Stimulated activated CD4-positive, alpha-beta T cell treated with anti-CD3 and anti-CD28 coated beads, Interleukin-15, amount 100 ng/mL, for 1 hour (primary cell): Measurements from ENCODE around the gene MKRN3.
"Not testable (repeated sequence)": the region's sequence is repeated elsewhere in the genome, so short reads cannot be mapped to it uniquely, and the experiment has no call there.

Experiments
- DNase-seq, 2 donors: peaks; one replicate each; pipeline ENCODE4 v3.0.0-alpha.2; 2020; ENCODE audit warnings: low read depth in 1 of 2, low spot score in 1 of 2

Gene MKRN3

GRCh38 chr15:23588268-23588667 lies 22.8 kb downstream of the MKRN3 start:
- DNase-seq, result no peak

DNA sequence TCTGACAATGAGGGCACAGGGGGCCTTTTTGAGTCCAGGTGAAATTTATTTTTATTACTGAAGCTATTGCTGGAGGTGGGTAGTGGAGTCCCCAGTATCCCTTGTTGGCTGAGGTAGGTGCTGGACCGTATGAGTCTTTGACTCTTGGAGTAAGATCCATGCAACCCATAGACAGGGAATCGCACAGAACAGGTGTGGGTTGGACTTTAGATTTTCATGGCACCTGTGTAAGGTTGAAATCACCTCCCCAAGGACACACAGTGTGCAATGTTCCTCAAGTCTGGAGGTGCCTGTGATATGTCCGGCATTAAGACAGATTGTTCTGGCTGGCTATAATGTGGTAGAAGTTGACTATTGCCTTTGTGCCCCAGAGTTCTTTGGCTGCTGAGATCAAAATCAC lies 23.5 kb downstream of the MKRN3 start:
- DNase-seq, result no peak

GRCh38 chr15:23594252-23594770 lies 28.8 kb downstream of the MKRN3 start:
- DNase-seq, result no peak

DNA sequence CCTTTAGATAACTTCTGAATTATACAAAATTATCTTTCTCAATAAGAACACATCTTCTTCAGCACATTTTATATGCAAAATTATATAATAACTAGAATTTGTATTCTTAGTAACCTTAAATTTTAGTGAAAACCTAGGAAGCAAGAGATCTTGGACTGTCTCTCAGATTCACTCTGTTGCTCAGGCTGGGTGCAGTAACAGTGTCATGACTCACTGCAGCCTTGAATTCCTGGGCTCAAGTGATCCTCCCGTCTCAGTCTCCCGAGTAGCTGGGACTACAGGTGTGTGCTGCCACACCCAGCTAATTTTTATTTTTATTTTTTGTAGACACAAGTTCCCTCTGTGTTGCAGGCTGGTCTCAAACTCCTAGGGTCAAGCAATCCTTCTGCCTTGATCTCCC lies 29.9 kb downstream of the MKRN3 start:
- DNase-seq, result no peak

- DNase-seq, result no peak
Observed at GRCh38 chr15:23596736-23597135, 31.3 kb downstream of the MKRN3 start.

DNA sequence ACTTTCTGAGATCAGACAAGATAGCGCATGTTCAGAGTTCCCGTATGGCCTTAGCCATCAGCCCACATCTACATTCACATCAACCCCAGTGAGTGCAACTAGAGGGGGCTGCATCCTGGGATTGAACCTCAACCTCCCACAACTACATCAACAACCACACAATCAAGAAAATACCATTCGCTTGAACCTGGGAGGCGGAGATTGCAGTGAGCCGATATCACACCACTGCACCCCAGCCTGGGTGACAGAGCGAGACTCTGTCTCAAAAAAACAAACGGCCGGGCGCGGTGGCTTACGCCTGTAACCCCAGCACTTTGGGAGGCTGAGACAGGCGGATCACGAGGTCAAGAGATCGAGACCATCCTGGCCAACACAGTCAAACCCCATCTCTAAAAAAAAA lies 31.8 kb downstream of the MKRN3 start:
- DNase-seq, result not testable (repeated sequence)

DNA sequence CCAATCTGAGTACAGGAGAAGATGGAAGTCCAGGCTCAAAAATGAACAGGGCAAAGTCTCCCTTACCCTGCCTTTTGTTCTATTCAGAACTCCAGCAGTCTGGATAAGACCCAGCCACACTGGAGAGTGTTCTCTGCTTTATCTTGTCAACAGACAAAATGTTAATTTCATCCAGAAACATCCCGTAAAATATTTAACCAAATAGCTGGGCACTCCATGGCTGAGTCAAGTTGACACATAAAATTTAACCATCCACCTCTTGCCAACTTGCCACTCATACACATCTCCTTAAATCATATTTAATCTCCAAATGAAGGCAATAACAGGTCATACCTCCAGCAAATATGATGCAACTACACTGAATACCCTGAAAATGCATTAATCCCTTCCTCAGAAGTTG lies 33.6 kb downstream of the MKRN3 start:
- no peak for DNase-seq

DNA sequence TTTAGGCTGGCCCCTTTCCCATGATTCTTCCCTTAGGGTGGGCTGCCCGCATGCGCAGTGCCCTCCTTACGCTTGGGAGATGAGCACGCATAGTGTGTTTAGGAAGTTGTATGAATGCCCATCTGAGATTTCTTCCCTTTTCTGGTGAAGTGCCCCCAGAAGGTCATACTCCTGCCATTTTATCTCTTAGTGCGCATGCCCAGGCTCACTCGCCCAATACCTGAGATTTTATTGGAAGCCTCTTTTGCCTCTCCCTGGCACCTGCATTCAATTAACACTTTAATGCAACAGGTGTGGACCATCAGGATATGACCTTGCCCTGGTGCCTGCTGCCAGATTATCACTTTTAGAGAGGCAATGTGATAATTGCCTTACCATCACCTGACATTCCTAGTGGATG lies 36.6 kb downstream of the MKRN3 start:
- DNase-seq, result no peak

DNA sequence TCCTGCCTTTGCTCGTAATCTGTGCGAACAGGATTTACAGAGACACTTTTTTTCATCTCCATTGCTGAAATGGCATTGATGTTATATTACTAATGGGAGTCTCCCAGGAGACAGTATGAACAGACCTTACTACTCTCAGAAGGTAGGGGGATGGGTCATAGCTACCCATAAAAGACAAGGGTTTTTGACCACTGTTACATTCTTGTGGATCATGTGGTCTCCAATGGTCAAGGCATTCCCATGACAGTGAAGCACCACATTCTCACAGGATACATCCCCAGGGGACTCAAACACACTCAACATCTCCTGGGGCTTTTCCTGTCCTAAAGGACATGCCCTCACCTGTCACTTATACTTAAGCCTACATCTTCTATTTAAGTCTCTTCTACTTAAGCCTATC lies 40.8 kb downstream of the MKRN3 start:
- no peak for DNase-seq

DNA sequence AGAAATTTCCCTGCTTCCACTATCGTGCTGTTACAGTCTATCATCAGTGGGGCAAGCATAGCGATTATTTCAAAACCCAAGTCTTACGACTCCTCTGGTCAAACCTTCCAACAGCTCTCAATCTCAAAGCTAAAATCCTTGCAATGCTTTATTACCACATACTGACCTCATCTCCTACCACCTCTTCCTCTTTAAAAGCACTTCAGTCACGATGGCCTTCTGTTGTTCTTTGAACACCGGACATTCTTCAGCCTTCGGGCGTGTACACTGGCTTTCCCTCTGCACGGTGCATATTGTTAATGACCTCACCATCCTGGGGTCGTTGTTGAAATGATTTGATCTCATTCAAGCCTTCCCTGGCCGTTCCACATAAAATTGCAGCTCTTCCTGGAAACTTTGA lies 51.1 kb downstream of the MKRN3 start:
- no peak for DNase-seq
